Suprapubic skin (tissue), 4 donors: ENCODE measurements around the gene PML.
"Not testable (repeated sequence)": the region's sequence is repeated elsewhere in the genome, so short reads cannot be mapped to it uniquely, and the experiment has no call there.

Source experiments
- EP300 ChIP-seq: sonication (generic); formaldehyde crosslinking; IDR thresholded peaks from one replicate; pipeline ENCODE4 v1.6.1; 2017; ENCODE audit warnings: antibody characterized with exemption
- POLR2A ChIP-seq, 2 donors: fragments of 450-650 bp; IDR thresholded peaks; one replicate each; pipeline ENCODE4 v1.6.1; 2017; ENCODE audit warnings: antibody characterized with exemption in 2 of 2, mild to moderate bottlenecking in 2 of 2, moderate library complexity in 2 of 2
- POLR2AphosphoS5 ChIP-seq, 3 donors: sonication (generic); formaldehyde crosslinking; IDR thresholded peaks; one replicate each; pipeline ENCODE4 v1.6.1; 2017; ENCODE audit warnings: antibody characterized with exemption in 3 of 3
- TF ChIP-seq, protein P1 (sequence below), 2 donors: fragments of 200-600 bp in 1 of 2; fragments of 450-650 bp in 1 of 2; sonication (generic) in 1 of 2; IDR thresholded peaks; one replicate each; pipeline ENCODE4 v1.5.1; 2016 to 2019; ENCODE audit warnings: antibody characterized with exemption in 2 of 2, mild to moderate bottlenecking in 1 of 2, moderate library complexity in 1 of 2

DNA sequence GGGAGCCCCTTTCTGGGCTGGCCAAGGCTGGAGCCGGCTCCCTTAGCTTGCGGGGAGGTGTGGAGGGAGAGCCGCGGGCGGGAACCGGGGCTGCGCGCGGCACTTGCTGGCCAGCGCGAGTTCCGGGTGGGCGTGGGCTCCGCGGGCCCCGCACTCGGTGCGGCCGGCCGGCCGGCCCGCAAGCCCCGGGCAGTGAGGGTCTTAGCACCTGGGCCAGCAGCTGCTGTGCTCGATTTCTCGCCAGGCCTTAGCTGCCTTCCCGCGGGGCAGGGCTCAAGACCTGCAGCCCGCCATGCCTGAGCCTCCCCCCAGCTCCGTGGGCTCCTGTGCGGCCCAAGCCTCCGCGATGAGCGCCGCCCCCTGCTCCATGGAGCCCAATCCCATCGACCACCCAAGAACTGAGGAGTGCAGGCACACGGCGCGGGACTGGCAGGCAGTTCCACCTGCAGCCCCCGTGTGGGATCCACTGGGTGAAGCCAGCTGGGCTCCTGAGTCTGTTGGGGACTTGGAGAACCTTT is 20.8 kb upstream of the PML start:
- TF ChIP-seq, protein P1, sequence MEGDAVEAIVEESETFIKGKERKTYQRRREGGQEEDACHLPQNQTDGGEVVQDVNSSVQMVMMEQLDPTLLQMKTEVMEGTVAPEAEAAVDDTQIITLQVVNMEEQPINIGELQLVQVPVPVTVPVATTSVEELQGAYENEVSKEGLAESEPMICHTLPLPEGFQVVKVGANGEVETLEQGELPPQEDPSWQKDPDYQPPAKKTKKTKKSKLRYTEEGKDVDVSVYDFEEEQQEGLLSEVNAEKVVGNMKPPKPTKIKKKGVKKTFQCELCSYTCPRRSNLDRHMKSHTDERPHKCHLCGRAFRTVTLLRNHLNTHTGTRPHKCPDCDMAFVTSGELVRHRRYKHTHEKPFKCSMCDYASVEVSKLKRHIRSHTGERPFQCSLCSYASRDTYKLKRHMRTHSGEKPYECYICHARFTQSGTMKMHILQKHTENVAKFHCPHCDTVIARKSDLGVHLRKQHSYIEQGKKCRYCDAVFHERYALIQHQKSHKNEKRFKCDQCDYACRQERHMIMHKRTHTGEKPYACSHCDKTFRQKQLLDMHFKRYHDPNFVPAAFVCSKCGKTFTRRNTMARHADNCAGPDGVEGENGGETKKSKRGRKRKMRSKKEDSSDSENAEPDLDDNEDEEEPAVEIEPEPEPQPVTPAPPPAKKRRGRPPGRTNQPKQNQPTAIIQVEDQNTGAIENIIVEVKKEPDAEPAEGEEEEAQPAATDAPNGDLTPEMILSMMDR (IDR thresholded peaks at IDR 0.05) = not testable (repeated sequence)
- not testable (repeated sequence) for TF ChIP-seq POLR2A (IDR thresholded peaks at IDR 0.05); POLR2AphosphoS5 (IDR thresholded peaks at IDR 0.05); EP300
